Neuronal stem cell (in vitro differentiated cells): ENCODE results near the gene LILRA2.
A peak's percentile ranks its signal among the peaks of the same experiment; 100 is the strongest.
"Not testable (repeated sequence)": the region's sequence is repeated elsewhere in the genome, so short reads cannot be mapped to it uniquely, and the experiment has no call there.

Source experiments
- DNase-seq: peaks from one replicate; pipeline ENCODE4 v3.0.0-alpha.2; 2013; ENCODE audit warnings: low spot score
- H2AFZ ChIP-seq: one replicate; pipeline ENCODE4 v1.6.1; 2013; ENCODE audit warnings: mild to moderate bottlenecking, low read length, inconsistent platforms
- H2AK5ac ChIP-seq: 2 replicates; pipeline ENCODE4 v1.6.1; 2013; ENCODE audit warnings: low read depth, mild to moderate bottlenecking, inconsistent platforms, low read length, moderate library complexity, mixed read lengths
- H2BK120ac ChIP-seq: 2 replicates; pipeline ENCODE4 v1.6.1; 2013; ENCODE audit warnings: low read depth, mild to moderate bottlenecking, inconsistent platforms, low read length, moderate library complexity, mixed read lengths
- H2BK12ac ChIP-seq: one replicate; pipeline ENCODE4 v1.6.1; 2013; ENCODE audit warnings: low read length, inconsistent platforms
- H2BK15ac ChIP-seq: 2 replicates; pipeline ENCODE4 v1.6.1; 2013; ENCODE audit warnings: mild to moderate bottlenecking, low read length, inconsistent platforms, mixed read lengths
- H2BK5ac ChIP-seq: one replicate; pipeline ENCODE4 v1.6.1; 2013; ENCODE audit warnings: inconsistent platforms, mild to moderate bottlenecking, low read length, moderate library complexity
- H3K14ac ChIP-seq: one replicate; pipeline ENCODE4 v1.6.1; 2013; ENCODE audit warnings: low read length, inconsistent platforms
- H3K18ac ChIP-seq: 2 replicates; pipeline ENCODE4 v1.6.1; 2013; ENCODE audit warnings: low read length, inconsistent platforms
- H3K23ac ChIP-seq: 2 replicates; pipeline ENCODE4 v1.6.1; 2013; ENCODE audit warnings: low read depth, mild to moderate bottlenecking, mixed read lengths, low read length, inconsistent platforms; ENCODE audit not compliant: poor library complexity
- H3K27ac ChIP-seq: replicated peaks from 3 replicates; pipeline ENCODE4 v1.5.1; 2013; ENCODE audit warnings: low read length, inconsistent platforms
- H3K27me3 ChIP-seq, 3 experiments: 2 replicates each; pipeline ENCODE4 v1.6.1; 2013; ENCODE audit warnings: low read length in 3 of 3, mild to moderate bottlenecking in 2 of 3, inconsistent platforms in 1 of 3, low read depth in 1 of 3, mixed read lengths in 1 of 3, moderate library complexity in 1 of 3; ENCODE audit not compliant: control insufficient read depth in 3 of 3, insufficient read depth in 3 of 3
- H3K36me3 ChIP-seq, 2 donors: replicated peaks in 1 of 2; 2 replicates each; pipeline ENCODE4 v1.6.1; 2013; ENCODE audit warnings: low read length in 2 of 2; ENCODE audit not compliant: control insufficient read depth in 2 of 2, insufficient read depth in 2 of 2
- H3K4ac ChIP-seq: 2 replicates; pipeline ENCODE4 v1.6.1; 2013; ENCODE audit warnings: inconsistent platforms, mild to moderate bottlenecking, low read length, moderate library complexity
- H3K4me1 ChIP-seq, 2 donors: 1 replicate in 1 of 2; 2 replicates in 1 of 2; pipeline ENCODE4 v1.6.1; 2013; ENCODE audit warnings: low read length in 2 of 2, low read depth in 1 of 2; ENCODE audit not compliant: control insufficient read depth in 2 of 2, insufficient read depth in 1 of 2
- H3K4me2 ChIP-seq: one replicate; pipeline ENCODE4 v1.6.1; 2013; ENCODE audit warnings: mild to moderate bottlenecking, low read length, inconsistent platforms; ENCODE audit not compliant: insufficient read depth, poor library complexity, severe bottlenecking
- H3K4me3 ChIP-seq, 2 donors: 2 replicates each; pipeline ENCODE4 v1.5.1; 2013; ENCODE audit warnings: low read length in 2 of 2, mild to moderate bottlenecking in 2 of 2, inconsistent platforms in 1 of 2, moderate library complexity in 1 of 2
- H3K79me1 ChIP-seq: one replicate; pipeline ENCODE4 v1.6.1; 2013; ENCODE audit warnings: low read depth, mild to moderate bottlenecking, inconsistent platforms, low read length, moderate library complexity
- H3K9ac ChIP-seq: one replicate; pipeline ENCODE4 v1.6.1; 2013; ENCODE audit warnings: mild to moderate bottlenecking, low read depth, low read length, inconsistent platforms; ENCODE audit not compliant: poor library complexity
- H3K9me3 ChIP-seq, 2 donors: replicated peaks in 1 of 2; 2 replicates each; pipeline versions ENCODE3 to v1.6.1; 2013; ENCODE audit warnings: low read length in 2 of 2, mild to moderate bottlenecking in 2 of 2, inconsistent platforms in 1 of 2, low read depth in 1 of 2, mixed read lengths in 1 of 2, moderate library complexity in 1 of 2; ENCODE audit not compliant: control insufficient read depth in 2 of 2, insufficient read depth in 1 of 2
- H4K8ac ChIP-seq: one replicate; pipeline ENCODE4 v1.6.1; 2013; ENCODE audit warnings: low read depth, mild to moderate bottlenecking, inconsistent platforms, low read length, moderate library complexity
- H4K91ac ChIP-seq: one replicate; pipeline ENCODE4 v1.6.1; 2013; ENCODE audit warnings: low read length, low read depth, mild to moderate bottlenecking, inconsistent platforms; ENCODE audit not compliant: poor library complexity
- WGBS, 2 donors: extraction: QIAGEN DNeasy Blood & Tissue Kit; methylation state at CpG; one replicate each; pipeline ENCODE4 v1.1.7; 2013; ENCODE audit warnings: missing lambda C conversion rate in 2 of 2, mixed read lengths in 1 of 2; ENCODE audit not compliant: insufficient read length in 2 of 2, insufficient replicate concordance in 1 of 2; ENCODE audit errors: extremely low coverage in 2 of 2; 5-methylcytosine and 5-hydroxymethylcytosine counted together

LILRA2 gene

GRCh38 chr19:54561840-54562239 is 11.8 kb upstream of the LILRA2 start:
- no peaks in the 10 kb centered on the region for H3K4me1 ChIP-seq
- no peak overlapping the region for H3K27ac ChIP-seq
- no peak overlapping the region for H2BK12ac ChIP-seq
- no peak overlapping the region for H2BK120ac ChIP-seq
- H3K4me3 ChIP-seq: peak overlapping the region in 1 of 2 donors; percentile 45
- H3K79me1 ChIP-seq: no peaks in the 10 kb centered on the region
- H3K27me3 ChIP-seq: no peaks in the 10 kb centered on the region
- no peak overlapping the region for H4K91ac ChIP-seq
- no peak overlapping the region for H3K18ac ChIP-seq
- H3K9me3 ChIP-seq: peaks cover 0 to 18% of the 10 kb centered on the region in 2 donors
- H3K14ac ChIP-seq: no peak overlapping the region
- no peaks in the 10 kb centered on the region for H3K36me3 ChIP-seq
- no peak overlapping the region for H2BK15ac ChIP-seq
- H2BK5ac ChIP-seq: no peak overlapping the region
- no peak overlapping the region for H3K4me2 ChIP-seq
- no peak overlapping the region for H4K8ac ChIP-seq
- no peak overlapping the region for H3K23ac ChIP-seq
- no peak for DNase-seq
- no peak overlapping the region for H3K4ac ChIP-seq
- WGBS, 2 donors: no CpG with 5 or more reads among the region's 14 CpGs
- no peak overlapping the region for H2AK5ac ChIP-seq
- peak overlapping the region; percentile 85 for H2AFZ ChIP-seq
- H3K9ac ChIP-seq: no peak overlapping the region

- not testable (repeated sequence) for H3K79me1 ChIP-seq, H3K4me1 ChIP-seq
Observed at GRCh38 chr19:54563206-54563605, 10.4 kb upstream of the LILRA2 start.

GRCh38 chr19:54570316-54570715 is 3.3 kb upstream of the LILRA2 start:
- Histone ChIP-seq H3K9ac (no peak overlapping the region), H3K14ac (no peak overlapping the region), H4K91ac (no peak overlapping the region), H2AFZ (no peak overlapping the region), H3K23ac (no peak overlapping the region), H3K4me2 (no peak overlapping the region), H3K4me1 (no peaks in the 10 kb centered on the region), H3K27ac (no peak overlapping the region), H3K18ac (no peak overlapping the region), H2BK15ac (no peak overlapping the region), H3K4ac (no peak overlapping the region), H2BK12ac (no peak overlapping the region), H3K9me3 (peaks cover 0 to 32% of the 10 kb centered on the region in 2 donors), H3K27me3 (peaks cover 0 to 19% (median 0%) of the 10 kb centered on the region in 3 experiments), H2BK5ac (no peak overlapping the region), H2BK120ac (no peak overlapping the region), H3K79me1 (no peaks in the 10 kb centered on the region), H3K4me3 (no peak overlapping the region), H2AK5ac (no peak overlapping the region), H3K36me3 (no peaks in the 10 kb centered on the region), H4K8ac (no peak overlapping the region)
- no peak for DNase-seq
- no CpG with 5 or more reads among the region's 3 CpGs for WGBS, 2 donors

More at GRCh38 chr19:54563206-54563605, 10.4 kb upstream of the LILRA2 start:
- H2BK15ac ChIP-seq, H2BK120ac ChIP-seq, H2BK12ac ChIP-seq, H3K4me3 ChIP-seq, H3K4me2 ChIP-seq, H3K9ac ChIP-seq, H2BK5ac ChIP-seq, H3K27me3 ChIP-seq, H2AFZ ChIP-seq, H4K91ac ChIP-seq, H3K36me3 ChIP-seq, H3K4ac ChIP-seq, H2AK5ac ChIP-seq, DNase-seq, H4K8ac ChIP-seq, H3K27ac ChIP-seq, H3K23ac ChIP-seq, H3K18ac ChIP-seq, H3K14ac ChIP-seq: not testable (repeated sequence)
- no CpG with 5 or more reads among the region's 6 CpGs for WGBS, 2 donors
- peaks cover 0 to 18% of the 10 kb centered on the region in 2 donors for H3K9me3 ChIP-seq

GRCh38 chr19:54571715-54572615 is 1.6 kb upstream of the LILRA2 start:
- not testable (repeated sequence) for H3K4me1 ChIP-seq, H3K4me3 ChIP-seq, H2BK12ac ChIP-seq, DNase-seq, H4K8ac ChIP-seq, H4K91ac ChIP-seq, H3K79me1 ChIP-seq, H3K18ac ChIP-seq, H3K9ac ChIP-seq, H3K4me2 ChIP-seq, H3K27ac ChIP-seq, H2BK15ac ChIP-seq, H2AK5ac ChIP-seq, H3K4ac ChIP-seq, H3K23ac ChIP-seq, H2BK120ac ChIP-seq, H3K36me3 ChIP-seq, H2AFZ ChIP-seq, H2BK5ac ChIP-seq, H3K14ac ChIP-seq
- WGBS, 2 donors: no CpG with 5 or more reads among the region's 17 CpGs
- peaks cover 0 to 27% (median 0%) of the 10 kb centered on the region in 3 experiments for H3K27me3 ChIP-seq
- H3K9me3 ChIP-seq: peaks cover 0 to 35% of the 10 kb centered on the region in 2 donors
